ENCODE results near the gene NIPSNAP3A.

The NIPSNAP3A gene

GRCh38 chr9:104795082-104795481, 47.6 kb downstream of the NIPSNAP3A start:
- H3K4me1 Mint-ChIP-seq, result peaks cover 10% of the 10 kb centered on the region
- H3K36me3 Mint-ChIP-seq (ENCODE audit: low read depth), result peaks cover 64% of the 10 kb centered on the region
- H3K4me3 Mint-ChIP-seq, result no peak overlapping the region
- no peaks in the 10 kb centered on the region for H3K27me3 Mint-ChIP-seq (ENCODE audit: low read depth)
- no peak for TF ChIP-seq CTCF (IDR thresholded peaks at IDR 0.05; ENCODE audit: unreplicated experiment in 3 of 3)
- H3K9me3 Mint-ChIP-seq, result no peaks in the 10 kb centered on the region
- no peak overlapping the region for H3K27ac Mint-ChIP-seq

- H3K36me3 Mint-ChIP-seq (ENCODE audit: low read depth), result peaks cover 63% of the 10 kb centered on the region
- H3K4me3 Mint-ChIP-seq, result no peak overlapping the region
- H3K27ac Mint-ChIP-seq, result no peak overlapping the region
- no peaks in the 10 kb centered on the region for H3K27me3 Mint-ChIP-seq (ENCODE audit: low read depth)
- no peak for TF ChIP-seq CTCF (IDR thresholded peaks at IDR 0.05; ENCODE audit: unreplicated experiment in 3 of 3)
- H3K9me3 Mint-ChIP-seq, result no peaks in the 10 kb centered on the region
- H3K4me1 Mint-ChIP-seq, result peaks cover 10% of the 10 kb centered on the region
These were observed 48.4 kb downstream of the NIPSNAP3A start for GRCh38 chr9:104795857-104796256.

- TF ChIP-seq CTCF (IDR thresholded peaks at IDR 0.05; ENCODE audit: unreplicated experiment in 3 of 3), result no peak
- H3K36me3 Mint-ChIP-seq (ENCODE audit: low read depth), result peaks cover 56% of the 10 kb centered on the region
- peaks cover 15% of the 10 kb centered on the region for H3K4me1 Mint-ChIP-seq
- H3K9me3 Mint-ChIP-seq, result no peaks in the 10 kb centered on the region
- no peaks in the 10 kb centered on the region for H3K27me3 Mint-ChIP-seq (ENCODE audit: low read depth)
- no peak overlapping the region for H3K4me3 Mint-ChIP-seq
- no peak overlapping the region for H3K27ac Mint-ChIP-seq
These were observed 50.9 kb downstream of the NIPSNAP3A start for GRCh38 chr9:104798209-104798995.

- no peak overlapping the region for H3K27ac Mint-ChIP-seq
- no peak for TF ChIP-seq CTCF (IDR thresholded peaks at IDR 0.05; ENCODE audit: unreplicated experiment in 3 of 3)
- H3K4me1 Mint-ChIP-seq, result peaks cover 15% of the 10 kb centered on the region
- peaks cover 45% of the 10 kb centered on the region for H3K36me3 Mint-ChIP-seq (ENCODE audit: low read depth)
- no peak overlapping the region for H3K4me3 Mint-ChIP-seq
- no peaks in the 10 kb centered on the region for H3K27me3 Mint-ChIP-seq (ENCODE audit: low read depth)
- H3K9me3 Mint-ChIP-seq, result no peaks in the 10 kb centered on the region
These were observed 52.7 kb downstream of the NIPSNAP3A start for GRCh38 chr9:104800068-104800785.

- Mint-ChIP-seq H3K27me3 (ENCODE audit: low read depth) (no peaks in the 10 kb centered on the region), H3K36me3 (ENCODE audit: low read depth) (peaks cover 41% of the 10 kb centered on the region), H3K4me1 (peaks cover 15% of the 10 kb centered on the region), H3K9me3 (no peaks in the 10 kb centered on the region), H3K27ac (no peak overlapping the region), H3K4me3 (no peak overlapping the region)
- no peak for TF ChIP-seq CTCF (IDR thresholded peaks at IDR 0.05; ENCODE audit: unreplicated experiment in 3 of 3)
These were observed 54.6 kb downstream of the NIPSNAP3A start for GRCh38 chr9:104802110-104802509.
